HT1080 (cell line): ENCODE results near the gene RPS6KA6. TPM values are rescaled to one million over a fixed set of nuclear protein-coding genes. Genes with fewer than 3 reads are reported as not detected.
A peak's percentile ranks its signal among the peaks of the same experiment; 100 is the strongest.

Source experiments
- DNase-seq: peaks from one replicate; pipeline ENCODE4 v3.0.0-alpha.2; 2015; ENCODE audit warnings: low read depth
- polyA plus RNA-seq, 2 experiments: library from polyadenylated mRNA; depleted of rRNA; stranded (reverse); fragments of >200 nt; gene quantifications; 2 replicates each; pipeline ENCODE4 v1.2.3, GENCODE V29; 2015
- total RNA-seq: library from RNA; depleted of rRNA; stranded (reverse); fragments of >200 nt; shearing (Covaris generic); gene quantifications from 2 replicates; pipeline ENCODE4 v1.2.3, GENCODE V29; 2014; rRNA removed

Gene RPS6KA6
- not detected in 2 replicates for total RNA-seq
- 0.05 and 0.06 TPM in 2 replicates for polyA plus RNA-seq (2015; cell fraction: cytosol; rRNA removed)
- polyA plus RNA-seq (2015; cell fraction: nucleus; rRNA removed) = 0.06 and 0.17 TPM in 2 replicates

DNA sequence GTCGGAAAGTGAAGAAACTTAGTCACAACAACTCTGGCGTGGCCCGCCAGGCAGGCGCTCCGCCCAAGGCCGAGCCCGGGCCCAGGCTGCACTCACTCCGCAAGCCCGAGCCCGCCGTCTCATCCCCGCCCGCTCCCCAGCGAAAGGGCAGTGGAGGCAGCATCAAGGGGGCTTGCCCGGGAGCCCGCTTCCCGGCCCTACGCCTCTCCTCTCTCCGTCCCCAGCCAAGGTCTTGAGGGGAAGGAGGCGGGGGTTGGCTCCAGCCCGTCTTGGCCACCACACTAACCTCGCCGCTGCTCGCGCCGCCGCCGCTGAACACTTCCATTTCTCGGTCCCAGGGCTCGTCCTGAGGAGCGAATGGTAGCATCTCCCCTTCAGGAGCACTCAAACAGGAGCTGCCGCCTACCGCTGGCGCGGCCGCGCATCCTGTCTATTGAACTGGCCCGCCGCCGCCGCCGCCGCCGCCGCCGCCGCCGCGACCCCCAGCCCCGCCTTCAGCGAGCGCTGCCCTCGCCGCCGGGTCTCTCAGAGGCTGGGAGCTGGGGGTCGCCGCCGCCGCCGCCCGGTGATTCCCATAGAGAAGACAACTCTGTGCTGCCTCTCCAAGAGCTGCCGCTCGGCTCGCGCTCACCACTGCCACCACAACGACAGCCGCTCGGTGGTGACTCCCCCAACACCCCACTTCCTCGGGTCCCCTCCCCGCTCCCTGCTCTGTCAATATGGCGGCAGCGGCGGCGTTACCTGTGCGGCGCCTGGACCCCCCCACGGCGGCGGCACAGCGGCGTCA is at the start of gene RPS6KA6:
RPS6KA6 (minus strand) TSS at position 667 of the 787 bp plus-strand sequence; CDS start at position 367, 300 bp downstream.
- DNase-seq = peak; percentile 0

DNA sequence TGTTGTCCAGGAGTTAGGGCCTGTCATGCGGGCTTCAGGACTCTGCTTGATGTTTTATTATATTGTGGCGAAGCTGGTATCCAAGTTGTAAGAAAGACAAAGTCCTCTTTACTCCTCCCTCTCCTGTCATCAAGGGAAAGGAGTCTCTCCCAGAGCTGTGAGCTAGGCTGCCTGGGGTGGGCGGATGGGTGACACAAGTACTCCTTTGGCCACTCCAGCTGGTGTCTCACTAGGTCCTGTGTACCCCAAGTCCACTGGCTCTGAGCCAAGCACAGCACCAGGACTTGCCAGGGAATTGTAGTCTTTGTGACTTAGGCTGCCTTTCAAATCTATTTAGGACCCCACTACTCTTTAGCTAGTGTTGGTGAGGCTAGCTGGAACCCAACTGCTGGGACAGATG is 36.7 kb upstream of the RPS6KA6 start:
- DNase-seq = no peak

DNA sequence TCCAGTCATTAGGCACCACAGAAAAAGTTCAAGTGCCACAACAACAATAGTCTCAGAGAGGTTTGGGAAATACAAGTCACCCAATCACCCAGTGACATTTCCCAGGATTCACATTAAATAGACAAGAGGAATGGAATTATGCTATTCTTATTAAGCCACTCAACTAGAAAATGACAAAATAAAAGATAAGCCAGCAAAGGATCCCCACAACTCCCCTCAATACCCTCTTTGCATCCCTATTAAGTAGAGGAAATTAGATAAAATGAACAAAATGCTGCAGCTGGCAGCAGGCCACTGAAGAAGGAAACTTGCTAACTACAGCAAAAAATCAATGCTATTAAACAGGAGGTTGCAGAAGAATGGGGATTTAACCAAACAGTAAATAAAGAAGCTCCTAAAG is 35.3 kb upstream of the RPS6KA6 start:
- no peak for DNase-seq

DNA sequence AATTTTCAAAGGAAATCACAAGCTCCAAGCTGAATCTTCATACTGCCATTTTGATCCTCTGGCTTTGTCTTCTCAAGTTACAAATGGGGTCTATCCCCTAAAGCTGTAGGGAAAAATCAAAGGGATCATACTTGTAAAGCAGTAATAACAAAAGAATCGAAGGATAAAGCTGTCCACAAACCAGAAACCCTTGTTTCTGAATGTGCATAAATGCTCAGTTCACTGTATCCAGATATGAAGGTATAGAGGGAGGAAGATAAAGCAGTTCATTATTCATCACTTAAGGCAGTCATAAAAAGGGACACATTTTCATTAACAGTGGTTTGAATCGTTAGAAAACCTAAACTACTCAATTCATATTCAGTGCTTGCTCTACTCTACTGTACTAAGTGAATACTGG is 33.2 kb upstream of the RPS6KA6 start:
- no peak for DNase-seq

DNA sequence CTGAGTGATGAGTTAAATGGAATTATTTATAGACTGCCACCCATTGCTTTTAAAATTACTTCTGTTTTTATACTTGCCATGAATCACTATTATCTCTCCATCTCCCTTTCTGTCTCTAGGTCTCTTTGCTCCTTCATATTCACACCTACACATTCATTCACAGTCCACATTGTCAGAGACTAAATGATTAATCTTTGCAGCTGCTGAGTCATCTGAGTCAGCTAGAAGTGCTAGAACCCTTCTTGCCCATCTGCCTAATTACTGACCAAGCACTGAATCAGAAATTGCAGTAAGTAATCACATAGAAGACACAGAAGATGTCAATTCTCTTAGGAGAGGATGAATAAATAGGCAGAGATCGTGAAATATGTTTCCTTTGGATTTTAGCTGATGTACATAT is 31.6 kb upstream of the RPS6KA6 start:
- peak; percentile 5 for DNase-seq

DNA sequence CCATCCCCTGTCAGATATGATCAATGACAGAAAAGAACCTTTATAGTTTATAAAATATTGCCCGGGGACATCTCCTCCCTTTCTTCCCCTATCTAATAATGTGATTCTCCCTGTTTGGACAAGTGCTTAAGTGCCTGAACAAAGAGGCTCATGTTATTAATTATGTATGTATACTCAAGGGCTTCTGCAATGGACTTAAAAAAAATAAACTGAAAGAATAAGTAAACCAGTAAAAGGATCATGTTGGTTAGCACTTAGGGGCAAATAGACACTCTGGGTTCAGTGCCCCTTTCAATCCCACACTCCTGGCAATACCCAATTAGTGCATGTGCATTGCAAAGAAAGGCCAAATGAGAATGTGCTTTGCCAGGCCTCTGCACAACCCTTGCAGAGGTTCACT is 30.7 kb upstream of the RPS6KA6 start:
- DNase-seq = no peak

DNA sequence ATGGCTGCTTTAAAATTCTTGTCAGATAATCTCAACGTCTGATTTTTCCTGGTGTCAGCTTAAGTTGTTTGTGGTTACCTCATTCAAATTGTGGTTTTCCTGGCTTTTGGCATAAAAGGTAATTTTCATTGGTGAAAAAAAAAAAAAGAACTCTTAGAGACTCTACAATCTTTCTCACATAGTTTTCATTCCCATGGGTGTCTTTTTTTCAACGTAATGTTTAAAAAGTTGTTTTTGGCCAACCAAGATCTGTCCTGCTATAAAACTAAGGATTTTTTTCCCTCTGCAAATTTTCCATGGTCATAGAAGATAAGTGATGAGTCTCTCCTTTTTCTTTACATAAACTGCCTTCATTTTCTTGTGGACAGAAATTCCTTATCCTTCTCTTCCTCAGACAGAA is 28.9 kb upstream of the RPS6KA6 start:
- DNase-seq = no peak

DNA sequence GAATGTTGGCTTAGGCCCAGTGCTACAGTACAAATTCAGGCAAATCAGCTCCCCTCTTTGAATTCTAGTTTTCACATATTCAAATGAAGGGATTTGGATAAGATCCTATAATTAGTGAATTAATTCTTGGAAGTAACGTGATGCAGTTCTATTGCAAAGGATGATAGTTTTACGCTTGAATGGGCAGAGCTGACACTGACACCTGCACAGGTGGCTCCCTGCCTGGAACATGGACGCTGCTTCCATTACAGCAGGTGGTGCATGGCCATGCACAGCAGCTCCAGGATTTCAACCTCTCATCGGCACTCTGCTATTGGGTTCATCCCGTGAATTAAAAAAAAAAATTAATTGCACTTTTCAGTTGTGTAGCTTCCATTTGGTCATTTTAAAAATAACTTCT is 28.4 kb upstream of the RPS6KA6 start:
- DNase-seq = no peak

DNA sequence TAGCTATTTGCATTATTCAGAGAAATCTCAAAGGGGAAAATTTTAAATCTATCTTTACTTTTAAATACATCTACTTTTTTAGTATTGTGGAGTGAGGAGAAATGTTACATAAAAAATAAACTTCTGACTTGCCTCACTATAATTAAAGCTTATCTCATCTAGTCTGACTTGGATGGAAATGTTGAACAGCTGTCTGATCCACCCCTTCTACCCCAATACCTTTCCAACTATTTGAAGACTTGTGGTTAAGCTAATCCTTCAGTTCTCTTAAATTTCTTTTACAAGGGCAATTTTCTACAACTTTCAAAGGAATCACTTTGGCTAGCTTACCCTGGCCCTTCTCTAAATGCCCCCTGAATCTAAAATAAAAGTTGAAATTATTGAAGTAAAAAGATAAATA is 17.3 kb upstream of the RPS6KA6 start:
- no peak for DNase-seq

DNA sequence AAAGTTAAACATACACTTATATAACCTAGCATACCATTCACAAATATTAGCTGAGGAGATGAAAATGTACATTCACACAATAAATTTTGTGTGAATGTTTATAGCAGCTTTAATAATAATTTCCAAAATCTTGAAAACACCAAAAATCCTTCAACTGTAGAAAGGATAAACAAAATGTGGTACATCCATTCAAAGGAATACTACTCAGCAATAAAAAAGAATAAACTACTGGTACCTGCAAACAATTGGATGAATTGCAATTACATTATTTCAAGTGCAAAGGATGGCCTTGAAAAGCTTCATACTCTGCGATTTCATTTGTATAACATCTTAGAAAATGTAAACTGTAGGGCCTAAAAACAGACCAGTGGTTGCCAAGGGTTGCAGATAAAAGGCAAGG is 11.7 kb upstream of the RPS6KA6 start:
- DNase-seq = no peak

DNA sequence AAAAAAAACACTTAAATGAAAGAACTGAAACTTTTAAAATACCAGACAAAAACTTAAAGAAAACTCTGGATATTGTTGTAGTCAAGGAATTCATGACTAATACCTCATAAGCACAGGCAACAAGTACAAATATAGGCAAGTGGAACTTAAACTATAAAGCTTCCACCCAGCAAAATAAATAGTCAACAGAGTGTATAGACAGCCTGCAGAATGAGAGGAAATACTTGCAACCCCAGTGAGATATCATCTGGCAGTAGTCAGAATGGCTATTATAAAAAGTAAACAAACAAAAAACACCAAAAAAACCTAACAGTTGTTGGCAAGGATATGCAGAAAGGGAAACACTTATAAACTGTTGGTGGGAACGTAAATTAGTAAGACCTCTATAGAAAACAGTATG is 9.6 kb upstream of the RPS6KA6 start:
- DNase-seq = no peak

DNA sequence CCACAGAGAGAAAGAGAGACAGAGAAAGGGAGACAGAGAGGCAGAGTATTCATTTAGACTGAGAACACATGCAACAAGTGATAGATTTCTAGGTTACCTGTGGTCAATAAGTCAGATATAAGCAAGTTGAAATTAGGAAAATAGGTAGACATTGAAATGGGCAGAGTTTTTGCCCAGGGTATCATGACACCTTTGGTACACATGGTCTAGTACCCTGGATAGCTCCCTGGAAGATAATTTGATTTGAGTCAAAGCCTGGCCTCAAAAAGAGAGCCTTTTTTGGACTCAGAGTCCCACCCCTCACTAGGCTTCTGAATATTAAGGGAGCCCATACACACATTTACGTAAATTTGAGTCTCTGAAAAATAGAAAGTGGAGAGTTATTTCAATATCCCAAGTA is 4.0 kb upstream of the RPS6KA6 start:
- DNase-seq = no peak

DNA sequence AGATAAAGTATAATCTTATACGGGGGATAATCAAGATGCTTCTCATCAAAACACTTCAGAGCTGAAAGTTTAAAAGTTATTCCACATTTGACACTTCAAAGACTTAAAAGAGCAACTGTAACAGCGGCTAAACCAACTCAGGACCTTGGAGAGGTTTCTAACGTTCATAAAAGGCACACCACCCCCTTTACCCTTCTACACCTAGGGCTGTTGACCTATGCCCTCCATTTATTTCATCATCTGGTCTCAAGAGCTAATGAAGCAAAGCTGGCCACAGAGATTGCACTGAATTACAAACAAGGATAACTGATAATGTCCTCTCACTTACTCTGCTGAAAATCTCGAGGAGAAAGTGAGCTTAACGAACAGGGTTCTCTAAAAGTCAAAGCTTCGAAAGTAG is 1.1 kb upstream of the RPS6KA6 start:
- no peak for DNase-seq

DNA sequence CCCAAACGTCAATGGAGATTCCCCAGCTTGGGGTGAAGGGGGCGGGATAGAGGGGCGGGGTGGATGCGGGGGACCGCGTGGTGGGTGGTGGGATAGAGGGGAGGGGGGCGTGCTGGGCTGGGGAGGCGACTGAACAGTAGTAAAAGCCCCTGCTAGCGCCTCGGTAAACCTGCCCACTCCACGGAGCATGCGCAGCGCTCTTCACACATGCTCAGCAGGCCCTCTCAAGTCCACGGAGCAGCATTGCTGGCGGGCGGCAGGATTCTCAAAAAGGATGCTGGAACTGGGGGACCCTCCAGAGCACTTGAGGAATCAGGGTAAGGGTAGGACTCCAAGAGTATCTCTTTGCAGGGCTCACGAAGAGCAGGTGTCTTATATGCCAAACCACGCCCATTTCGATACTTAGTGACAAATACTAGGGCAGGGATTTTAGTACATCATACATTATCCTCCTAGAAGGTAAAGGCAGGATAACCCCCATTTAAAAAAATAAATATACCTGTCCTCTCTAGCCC is 378 bp upstream of the RPS6KA6 start:
- DNase-seq = no peak

DNA sequence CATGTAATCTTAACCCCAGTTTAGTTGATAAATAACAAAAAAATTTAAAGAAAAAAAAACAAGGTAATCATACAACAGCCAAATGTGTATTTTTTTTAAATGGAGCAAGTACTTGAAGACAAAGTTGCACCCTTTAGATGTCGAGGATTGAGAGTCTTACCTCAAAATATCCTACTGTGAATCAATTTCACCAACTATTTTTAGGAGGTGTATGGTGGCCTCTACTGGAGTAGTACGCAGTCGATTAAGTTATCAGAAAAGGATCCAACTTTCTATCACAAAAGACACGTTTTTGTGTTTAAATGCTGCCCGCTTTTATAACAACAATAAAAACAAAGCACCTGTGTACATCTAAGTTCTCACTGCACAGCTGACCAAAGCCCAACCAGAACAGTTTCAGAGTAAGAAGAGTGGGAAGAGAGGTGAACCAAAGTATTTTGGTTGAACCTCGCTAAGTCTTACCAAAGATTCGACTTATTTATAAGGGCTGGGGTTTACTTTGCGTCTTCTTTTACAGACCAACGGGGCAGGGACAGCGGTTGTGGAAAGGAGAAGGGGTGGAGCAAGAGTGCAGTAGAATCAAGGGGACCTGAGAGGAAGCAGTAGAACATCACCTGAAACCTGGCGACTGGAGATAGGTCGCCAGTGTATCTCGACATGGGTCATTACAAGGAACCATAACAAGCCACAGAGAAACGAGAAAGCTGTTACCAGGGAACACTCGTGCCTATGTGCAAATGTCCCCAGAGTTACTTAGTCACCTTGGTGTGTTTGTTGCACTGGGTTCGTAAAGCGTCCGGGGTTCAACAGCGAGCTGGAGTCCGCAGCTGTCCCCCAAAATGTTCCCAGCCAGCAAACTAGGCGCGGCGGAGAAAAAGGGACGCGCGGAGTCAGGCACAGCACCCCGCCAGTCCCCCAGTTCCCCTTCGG is 1.1 kb downstream of the RPS6KA6 start:
- DNase-seq = no peak

DNA sequence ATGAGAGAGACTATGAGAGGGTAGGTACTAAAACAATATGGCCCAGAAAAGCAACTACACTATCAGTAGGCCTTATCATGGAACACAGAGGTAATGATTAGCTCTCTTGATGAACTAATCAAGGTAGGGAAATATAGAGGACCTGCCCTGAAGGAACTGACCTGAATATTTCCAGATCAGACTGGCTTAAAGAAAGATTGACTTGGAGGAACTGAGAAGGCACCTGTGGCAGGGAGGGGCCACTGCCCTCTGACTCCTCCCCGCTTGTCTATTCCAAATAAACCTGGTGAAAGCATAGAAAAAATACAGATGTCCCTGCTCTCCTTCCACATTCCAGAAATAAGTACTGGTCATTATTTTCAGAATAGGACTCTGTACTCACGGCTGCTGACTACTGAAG is 5.5 kb downstream of the RPS6KA6 start:
- DNase-seq = no peak

DNA sequence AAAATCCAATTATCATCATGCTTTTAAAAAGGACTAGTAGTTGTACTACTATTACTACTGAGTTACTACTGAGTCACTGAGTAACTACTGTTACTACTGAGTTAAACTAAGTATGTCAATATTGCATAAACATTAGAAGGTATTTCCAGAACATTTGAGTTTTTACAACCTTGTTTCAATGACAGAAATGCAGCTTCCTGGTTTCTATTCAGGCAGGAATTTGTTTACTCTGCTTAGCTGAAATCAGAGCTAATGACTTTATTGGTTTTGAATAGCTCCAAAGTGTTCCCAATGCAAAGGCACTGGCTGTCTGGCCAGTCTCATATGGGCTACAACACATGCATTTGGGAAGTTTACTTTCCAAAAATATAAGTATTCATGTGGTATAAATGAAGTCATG is 12.0 kb downstream of the RPS6KA6 start:
- no peak for DNase-seq

DNA sequence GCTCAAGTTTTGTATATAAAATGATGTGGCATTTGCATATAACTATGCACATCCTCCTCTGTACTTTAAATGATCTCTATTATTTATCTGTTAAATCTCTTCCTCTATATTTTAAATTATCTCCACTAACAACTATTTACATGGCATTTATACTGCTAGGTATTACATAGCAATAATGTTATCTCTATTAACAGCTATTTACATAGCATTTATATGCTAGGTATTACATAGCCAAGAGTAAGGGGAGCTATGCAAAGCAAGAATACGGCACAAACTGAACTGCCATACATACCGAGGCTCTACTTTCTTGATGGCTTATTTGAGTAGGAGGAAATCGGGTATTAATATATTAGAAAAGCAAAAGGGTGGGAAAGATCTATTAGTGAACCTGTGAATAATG is 12.7 kb downstream of the RPS6KA6 start:
- DNase-seq = no peak

DNA sequence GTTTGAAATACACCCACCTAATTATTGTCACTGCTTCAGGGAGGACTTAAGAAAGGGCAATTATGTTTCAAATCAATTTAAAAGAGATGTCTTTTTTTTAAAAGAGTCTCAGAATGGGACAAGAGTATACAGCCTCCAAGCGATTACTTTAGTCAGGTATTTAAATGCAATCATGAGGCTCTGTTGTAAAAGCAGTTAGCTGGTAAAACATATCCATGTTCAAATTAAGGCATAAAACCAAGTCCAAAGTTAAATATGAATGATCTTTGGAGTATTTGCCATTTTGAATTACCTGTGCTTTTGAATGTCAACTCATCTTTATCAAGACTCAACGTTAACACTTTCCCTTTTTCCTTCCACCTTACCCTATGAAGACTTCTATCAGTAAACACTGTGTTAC is 13.7 kb downstream of the RPS6KA6 start:
- DNase-seq = no peak

DNA sequence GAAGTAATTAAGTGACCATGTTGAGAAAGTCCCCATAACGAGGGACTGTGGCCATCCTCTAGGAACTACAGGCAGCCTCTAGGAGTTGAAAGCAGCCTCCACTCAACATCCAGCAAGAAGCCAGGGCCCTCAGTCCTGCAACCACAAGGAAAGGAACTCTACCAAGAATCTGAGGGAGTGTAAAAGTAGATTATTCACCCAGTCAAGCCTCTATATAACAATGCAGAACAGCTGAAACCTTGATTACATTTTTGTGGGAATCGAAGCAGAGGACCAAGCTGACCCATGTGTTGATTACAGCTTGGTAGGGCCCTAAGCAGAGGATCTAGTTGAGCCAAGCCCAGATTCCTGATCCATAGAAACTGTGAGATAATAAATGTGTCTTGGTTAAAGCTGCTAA is 17.1 kb downstream of the RPS6KA6 start:
- no peak for DNase-seq

DNA sequence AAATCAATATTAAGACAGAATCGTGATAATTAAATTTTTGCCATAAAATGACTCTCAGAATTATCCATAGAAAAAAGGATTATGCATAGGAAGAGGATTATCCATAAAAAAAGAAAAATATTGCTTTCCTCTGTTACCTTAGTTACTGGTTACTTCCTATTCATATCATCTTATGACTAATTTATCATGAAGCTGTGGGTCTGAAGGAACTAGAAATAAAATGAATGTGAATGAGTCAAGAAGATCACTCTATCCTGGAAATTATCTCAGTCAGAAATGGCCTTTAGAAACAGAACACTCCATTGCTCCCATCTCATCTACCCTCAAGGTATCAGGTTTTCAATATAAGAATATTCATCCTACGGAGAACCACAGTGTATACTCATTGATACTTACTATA is 19.4 kb downstream of the RPS6KA6 start:
- DNase-seq = peak; percentile 3

DNA sequence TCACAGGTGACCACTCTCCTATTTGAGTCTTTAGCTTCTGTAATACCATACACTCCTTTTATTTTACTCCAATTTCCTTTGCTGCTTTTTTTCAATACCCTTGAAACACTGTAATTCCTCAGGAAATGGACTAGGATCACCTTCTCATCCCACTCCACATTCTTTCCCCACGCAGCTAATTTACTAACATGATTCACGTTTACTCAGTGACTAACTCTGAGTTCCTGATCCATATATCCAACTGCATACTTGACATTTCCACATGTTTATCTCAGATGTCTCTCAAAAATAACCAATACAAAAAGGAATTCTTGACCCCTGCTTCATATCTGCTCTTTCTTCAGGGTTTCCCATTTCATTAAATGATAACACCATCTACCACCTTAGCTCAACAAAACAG is 19.9 kb downstream of the RPS6KA6 start:
- DNase-seq = peak; percentile 54
